ENCODE measurements around the gene CD109. TPM values are rescaled to one million over a fixed set of nuclear protein-coding genes. Genes with fewer than 3 reads are reported as not detected.
"Not testable (repeated sequence)": the region's sequence is repeated elsewhere in the genome, so short reads cannot be mapped to it uniquely, and the experiment has no call there.

CD109 gene
- total RNA-seq, 1 donor from 2014 or later, result 55.0 TPM

DNA sequence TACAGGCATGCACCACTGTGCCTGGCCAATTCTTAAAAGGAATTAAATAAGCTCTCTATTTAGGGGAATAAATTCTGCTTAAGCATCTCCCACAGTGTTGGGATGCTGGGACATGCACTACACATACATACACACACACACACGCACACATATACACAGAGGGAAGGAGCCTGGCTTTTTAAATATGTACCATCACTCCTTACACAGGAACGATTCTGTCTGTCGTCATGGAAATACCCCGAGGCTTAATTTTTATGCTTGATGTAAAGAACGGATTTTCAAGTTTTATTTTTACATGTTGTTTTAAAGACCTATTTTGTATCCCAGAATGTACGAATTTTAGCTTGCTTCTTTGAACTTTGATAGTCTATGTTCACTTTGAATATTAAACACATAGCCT is 95.3 kb downstream of the CD109 start:
- no peak for DNase-seq

DNA sequence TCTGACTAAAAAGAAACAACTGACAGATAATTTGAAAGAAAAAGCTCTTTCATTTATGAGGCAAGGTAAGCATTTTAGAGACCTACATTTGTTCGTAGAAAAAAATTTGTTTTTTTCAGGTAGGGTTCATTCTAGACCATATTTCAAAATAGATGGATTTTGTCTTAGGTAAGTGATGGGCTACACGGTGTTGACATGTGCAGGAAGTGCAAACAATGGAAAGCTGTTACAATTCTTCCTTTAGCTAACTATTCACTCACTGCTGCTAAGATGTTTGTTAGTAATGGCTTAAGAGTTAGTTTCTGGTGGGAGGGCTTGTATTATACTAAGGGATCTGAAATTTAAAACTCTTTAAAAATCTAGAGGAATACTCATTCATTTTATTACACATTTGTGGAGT is 96.7 kb downstream of the CD109 start:
- DNase-seq, result no peak

DNA sequence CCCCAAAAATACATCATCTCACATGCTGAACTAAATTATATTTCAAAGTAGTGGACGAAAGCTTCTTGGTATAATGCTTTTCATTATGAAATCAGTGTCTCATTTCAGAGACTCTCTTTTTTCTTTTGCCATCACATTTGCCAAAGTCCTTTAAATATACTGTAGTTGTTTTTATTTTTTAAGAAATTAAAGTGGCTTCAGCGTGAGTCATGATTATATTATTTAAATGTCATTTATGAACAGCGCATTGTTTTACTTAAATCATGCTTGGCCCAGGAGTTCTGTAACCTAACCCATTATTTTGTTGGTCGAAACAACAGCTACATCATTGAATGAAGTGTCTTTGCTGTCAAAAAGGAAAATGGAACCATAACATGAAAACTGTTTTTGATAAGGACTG is 100.9 kb downstream of the CD109 start:
- DNase-seq, result no peak

DNA sequence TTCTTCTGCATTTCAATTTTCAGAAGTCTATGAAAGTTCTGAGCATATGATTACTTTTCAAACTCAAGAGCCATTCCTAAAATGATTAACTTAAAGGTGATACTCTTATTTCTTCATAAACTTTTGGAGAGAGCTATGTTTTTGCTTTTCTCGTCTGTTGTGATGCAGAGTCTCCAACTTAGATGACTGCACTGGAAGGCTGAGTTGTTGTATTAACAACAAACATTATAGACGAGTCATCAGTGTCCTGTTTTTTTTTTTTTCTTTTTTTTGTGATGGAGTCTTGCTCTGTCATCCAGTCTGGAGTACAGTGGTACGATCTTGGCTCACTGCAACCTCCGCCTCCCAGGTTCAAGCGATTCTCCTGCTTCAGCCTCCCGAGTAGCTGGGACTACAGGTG is 101.9 kb downstream of the CD109 start:
- DNase-seq, result no peak

DNA sequence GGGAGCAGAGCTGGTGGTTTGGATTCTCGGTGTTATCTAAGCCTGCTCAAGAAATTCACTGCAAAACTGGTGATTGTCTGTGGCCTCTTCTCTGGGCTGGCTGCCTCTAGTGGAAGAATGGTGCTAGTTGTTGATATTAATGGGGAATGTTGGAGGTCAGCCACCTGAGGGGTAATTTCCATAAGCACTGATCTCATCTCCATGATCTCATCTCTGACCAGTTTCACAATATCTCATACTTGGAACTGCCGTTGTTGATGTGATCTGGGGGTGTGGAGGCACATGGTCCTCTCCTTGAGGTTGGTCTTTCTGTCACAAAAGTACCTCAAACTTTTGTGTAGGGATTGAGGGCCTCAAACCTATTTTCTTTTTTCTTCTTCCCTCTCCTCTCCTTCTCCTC is 102.6 kb downstream of the CD109 start:
- peak; percentile 73 for DNase-seq

DNA sequence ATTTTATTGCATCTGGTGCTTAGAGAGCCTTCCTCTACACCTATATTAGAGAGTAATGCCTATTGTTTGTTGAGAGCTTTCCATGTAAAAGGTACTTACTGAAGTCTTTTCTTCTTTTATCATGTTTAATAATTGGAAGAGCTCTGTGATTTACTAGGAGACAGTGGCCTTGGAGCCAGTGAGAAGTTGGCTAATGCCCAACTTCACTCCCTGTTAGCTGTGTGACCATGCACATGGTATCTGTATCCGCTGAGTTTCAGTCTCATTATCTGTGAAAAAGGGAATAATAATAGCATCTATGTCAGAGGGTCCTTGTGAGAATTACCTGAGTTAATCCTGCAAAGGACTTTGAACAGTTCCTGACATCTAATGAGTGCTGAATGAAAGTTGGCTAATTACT is 105.0 kb downstream of the CD109 start:
- DNase-seq, result no peak

DNA sequence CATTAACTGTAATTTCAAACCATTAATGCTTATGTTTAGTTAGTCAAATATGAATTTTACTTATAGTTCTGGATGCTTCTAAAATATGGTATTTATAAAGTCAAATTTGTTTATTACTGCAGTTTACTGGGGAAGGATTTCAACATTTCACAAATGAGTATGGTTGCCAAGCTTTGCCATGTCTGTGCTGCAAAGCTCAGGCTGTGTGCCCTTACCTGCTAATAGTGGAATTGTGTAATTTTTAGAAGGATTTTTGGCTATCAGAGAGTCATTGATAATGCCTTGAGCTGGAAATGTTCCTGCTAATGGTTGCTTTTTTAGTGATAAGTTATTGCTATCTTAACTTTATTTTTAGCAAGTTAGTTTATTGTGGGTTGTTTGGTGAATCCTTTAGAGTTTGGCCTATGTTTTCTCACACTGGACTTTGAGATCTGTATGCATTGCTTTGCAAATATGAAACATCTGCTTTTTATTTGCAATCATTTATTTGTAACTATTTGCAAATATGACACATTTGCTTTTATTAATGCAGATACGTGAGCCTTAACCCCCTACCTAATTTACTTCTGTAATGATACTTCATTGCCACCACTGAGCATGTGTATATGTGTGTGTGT is 105.8 kb downstream of the CD109 start:
- DNase-seq, result peak; percentile 14

DNA sequence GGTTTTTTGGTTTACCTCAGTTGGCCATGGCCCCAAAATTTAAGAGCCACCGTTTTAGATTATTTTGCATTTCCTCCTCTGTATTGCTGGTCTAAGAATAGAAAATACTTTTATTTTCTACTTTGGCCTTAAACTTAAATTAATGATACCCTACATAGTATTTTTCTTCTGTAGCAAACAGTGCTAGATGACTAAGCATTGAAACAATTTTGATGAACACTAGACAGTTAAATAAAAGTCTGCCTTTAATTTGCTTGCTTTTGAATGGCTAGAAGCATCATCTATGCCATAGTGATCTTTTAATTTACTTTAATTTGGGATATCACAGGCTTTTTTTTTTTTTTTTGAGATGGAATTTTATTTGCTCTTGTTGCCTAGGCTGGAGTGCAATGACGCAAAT is 106.4 kb downstream of the CD109 start:
- no peak for DNase-seq

DNA sequence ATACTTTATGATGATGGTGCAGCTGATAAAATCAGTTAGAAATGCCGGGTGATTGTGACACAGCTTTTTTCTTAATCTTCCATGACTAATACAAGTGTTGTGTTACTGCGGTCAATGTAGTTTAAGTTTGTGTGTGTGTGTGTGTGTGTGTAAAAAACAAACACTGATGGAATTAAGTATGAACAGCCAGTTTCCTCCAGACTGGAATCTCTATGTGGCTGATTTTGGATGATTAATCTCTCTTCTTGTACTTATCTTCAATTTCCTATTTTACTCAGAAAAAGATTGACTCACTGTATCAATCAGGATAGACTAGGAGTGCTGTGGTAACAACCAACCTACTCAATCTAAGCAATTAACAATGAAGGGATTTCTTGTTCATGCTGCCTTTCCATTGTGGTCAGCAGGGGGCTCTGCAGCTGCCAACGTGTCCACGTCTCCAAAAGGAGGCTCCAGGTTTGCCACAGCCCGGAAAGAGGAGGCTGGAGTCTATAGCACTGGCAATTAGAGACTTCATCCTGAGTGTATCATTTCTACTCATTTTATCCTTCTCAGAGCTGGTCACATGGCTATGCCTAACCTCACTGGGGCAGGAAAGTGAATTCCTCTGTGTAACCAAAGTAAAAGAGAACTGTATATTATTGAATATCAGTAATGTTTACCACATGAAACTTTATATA is 107.7 kb downstream of the CD109 start:
- DNase-seq, result peak; percentile 47

DNA sequence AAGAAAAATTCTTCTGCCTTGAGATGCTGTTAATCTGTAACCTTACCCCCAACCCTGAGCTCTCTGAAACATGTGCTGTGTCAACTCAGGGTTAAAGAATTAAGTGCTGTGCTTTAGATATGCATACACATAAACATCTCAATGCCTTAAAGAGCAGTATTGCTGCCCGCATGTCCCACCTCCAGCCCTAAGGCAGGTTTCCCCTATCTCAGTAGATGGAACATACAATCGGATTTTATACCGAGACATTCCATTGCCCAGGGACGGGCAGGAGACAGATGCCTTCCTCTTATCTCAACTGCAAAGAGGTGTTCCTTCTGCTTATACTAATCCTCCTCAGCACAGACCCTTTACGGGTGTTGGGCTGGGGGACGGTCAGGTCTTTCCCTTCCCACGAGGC is 109.2 kb downstream of the CD109 start:
- not testable (repeated sequence) for DNase-seq

DNA sequence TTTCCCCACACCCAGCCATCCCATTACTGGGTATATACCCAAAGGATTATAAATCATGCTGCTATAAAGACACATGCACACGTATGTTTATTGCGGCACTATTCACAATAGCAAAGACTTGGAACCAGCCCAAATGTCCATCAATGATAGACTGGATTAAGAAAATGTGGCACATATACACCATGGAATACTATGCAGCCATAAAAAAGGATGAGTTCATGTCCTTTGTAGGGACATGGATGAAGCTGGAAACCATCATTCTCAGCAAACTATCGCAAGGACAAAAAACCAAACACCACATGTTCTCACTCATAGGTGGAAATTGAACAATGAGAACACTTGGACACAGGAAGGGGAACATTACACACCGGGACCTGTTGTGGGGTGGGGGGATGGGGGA is 110.0 kb downstream of the CD109 start:
- not testable (repeated sequence) for DNase-seq

DNA sequence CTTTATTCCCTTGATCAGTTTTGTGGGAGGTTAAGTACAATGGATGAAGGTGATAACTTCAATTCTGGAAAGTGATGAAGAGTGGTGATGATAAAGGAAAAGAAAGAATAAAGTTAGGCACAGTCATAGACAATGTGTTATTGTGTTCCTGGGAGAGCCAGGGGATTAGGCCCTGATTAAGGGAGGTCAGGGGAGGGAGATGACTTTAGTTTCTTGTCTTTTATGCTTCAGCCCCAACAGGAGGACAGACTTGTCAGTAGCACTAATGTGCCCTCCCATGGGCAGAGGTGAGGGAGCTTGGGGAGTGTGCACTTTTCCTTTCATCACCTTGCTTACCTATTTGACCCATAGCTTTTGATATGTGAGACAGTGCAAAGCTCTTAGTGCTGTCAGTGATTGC is 115.7 kb downstream of the CD109 start:
- no peak for DNase-seq

DNA sequence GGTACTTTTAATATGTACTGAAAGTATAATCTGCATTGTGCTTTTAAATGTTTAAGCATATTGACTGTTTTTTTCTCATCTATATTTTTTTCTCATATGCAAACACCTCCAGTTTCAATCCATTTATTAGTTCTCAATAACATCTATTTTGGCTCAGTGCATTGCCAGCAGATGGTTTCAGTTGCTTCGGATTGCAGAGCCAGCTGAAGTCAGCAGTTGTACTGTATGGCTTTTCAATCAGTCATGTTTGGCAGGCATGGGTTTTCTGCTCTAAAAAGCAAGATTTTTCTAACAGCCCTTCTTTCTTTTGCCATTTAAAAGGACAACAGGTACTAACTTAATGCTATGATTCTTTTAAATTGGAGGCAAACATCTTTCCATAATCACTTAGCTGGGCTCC is 121.2 kb downstream of the CD109 start:
- DNase-seq, result peak; percentile 50

DNA sequence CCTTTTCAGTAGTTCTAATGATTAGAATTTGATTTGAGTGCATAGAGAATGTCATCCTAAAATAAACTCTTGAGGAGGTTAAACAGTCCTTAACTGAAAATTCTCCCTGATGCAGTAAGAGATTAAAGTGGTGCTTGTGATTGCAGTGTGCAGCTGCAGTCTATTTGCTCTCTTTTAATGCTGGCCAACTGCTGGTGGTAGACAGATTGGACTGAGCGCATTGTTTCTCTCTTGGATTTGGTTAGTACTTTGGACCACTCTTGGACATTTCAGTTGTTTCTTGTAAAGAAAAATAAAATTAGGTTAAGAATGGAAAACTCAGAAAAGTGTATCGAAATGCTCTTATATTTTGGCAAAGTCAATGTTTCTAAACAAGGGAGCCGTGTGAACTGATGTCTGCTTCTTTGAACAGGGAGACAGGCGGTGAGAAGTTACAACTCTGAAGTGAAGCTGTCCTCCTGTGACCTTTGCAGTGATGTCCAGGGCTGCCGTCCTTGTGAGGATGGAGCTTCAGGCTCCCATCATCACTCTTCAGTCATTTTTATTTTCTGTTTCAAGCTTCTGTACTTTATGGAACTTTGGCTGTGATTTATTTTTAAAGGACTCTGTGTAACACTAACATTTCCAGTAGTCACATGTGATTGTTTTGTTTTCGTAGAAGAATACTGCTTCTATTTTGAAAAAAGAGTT is 127.2 kb downstream of the CD109 start:
- DNase-seq, result peak; percentile 8

DNA sequence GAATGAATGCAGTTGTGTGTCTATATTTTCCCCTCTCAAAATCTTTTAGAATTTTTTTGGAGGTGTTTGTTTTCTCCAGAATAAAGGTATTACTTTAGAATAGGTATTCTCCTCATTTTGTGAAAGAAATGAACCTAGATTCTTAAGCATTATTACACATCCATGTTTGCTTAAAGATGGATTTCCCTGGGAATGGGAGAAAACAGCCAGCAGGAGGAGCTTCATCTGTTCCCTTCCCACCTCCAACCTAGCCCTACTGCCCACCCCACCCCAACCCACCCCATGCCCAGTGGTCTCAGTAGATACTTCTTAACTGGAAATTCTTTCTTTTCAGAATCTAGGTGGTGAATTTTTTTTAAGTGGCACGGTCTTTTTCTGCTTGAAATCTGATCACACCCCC is 127.8 kb downstream of the CD109 start:
- DNase-seq, result no peak

DNA sequence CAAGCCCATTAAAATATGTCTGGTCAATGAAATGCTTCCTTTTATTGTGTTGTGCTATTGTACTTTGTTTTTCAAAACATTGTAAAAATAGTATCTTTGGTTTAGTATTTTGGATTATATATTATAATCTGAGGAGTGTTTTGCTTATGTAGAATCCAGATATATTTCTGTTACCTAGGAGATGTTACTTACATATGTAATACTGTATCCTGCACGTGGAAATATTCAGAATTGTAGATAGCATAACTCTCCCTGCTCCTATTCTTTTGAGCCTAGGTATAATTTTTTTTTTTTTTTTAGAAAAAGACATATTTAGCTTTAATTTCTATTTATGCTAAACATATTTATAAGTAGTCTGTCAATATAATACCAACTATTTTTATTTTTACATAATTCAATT is 130.6 kb downstream of the CD109 start:
- DNase-seq, result no peak

DNA sequence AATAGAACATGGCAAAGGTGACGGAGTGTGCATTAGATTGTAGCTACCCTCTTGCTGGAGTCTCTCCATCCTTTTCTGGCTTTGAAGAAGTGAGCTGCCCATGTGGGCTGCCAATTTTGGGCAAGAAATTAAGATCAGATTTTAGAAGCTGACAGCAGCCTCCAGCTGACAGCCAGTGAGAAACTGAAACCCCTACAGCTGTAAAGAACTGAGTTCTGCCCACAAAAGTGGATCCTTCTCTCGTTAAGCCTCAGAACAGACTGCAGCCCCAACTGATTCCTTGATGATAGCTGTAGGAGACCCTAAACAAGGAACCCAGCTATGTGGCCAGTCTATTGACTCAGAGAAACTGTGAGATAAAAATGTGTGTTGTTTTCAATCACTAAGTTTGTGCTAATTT is 134.1 kb downstream of the CD109 start:
- DNase-seq, result no peak

DNA sequence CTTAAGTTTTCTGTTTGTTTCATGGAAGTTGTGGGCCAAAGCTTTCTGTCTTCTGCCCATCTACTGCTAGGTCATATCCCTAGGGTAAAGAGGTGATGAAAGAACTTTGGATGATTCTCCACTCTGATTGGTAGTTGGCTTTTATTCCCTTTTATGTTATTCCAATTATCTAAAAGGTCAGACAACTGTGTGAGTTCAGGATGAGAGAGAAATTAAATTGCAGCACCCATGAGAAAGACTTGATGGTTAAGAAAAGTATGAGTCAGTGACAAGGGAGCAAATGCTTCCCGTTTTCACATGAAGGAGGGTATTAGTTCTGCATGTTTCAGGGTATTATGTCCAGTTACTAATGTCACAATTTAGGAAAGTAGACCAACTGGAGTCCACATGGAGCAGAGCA is 136.3 kb downstream of the CD109 start:
- DNase-seq, result peak; percentile 35

DNA sequence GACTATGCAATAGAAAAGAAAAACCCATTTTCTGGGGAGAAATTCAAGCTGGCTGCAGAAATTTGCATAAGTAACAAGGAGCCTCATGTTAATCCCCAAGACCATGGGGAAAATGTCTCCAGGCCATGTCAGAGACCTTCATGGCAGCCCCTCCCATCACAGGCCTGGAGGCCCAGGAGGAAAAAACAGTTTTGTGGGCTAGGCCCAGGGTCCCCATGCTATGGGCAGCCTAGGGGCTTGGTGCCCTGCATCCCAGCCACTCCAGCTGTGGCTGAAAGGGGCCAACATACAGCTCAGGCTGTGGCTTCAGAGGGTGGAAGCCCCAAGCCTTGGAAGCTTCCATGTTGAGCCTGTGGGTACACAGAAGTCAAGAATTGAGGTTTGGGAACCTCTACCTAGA is 148.7 kb downstream of the CD109 start:
- not testable (repeated sequence) for DNase-seq

DNA sequence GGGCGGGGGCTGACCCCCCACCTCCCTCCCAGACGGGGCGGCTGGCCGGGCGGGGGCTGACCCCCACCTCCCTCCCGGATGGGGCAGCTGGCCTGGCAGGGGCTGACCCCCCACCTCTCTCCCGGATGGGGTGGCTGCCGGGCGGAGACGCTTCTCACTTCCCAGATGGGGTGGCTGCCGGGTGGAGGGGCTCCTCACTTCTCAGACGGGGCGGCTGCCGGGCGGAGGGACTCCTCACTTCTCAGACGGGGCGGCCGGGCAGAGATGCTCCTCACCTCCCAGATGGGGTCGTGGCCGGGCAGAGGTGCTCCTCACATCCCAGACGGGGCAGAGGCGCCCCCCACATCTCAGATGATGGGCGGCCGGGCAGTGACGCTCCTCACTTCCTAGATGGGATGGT is 155.0 kb downstream of the CD109 start:
- DNase-seq, result not testable (repeated sequence)

DNA sequence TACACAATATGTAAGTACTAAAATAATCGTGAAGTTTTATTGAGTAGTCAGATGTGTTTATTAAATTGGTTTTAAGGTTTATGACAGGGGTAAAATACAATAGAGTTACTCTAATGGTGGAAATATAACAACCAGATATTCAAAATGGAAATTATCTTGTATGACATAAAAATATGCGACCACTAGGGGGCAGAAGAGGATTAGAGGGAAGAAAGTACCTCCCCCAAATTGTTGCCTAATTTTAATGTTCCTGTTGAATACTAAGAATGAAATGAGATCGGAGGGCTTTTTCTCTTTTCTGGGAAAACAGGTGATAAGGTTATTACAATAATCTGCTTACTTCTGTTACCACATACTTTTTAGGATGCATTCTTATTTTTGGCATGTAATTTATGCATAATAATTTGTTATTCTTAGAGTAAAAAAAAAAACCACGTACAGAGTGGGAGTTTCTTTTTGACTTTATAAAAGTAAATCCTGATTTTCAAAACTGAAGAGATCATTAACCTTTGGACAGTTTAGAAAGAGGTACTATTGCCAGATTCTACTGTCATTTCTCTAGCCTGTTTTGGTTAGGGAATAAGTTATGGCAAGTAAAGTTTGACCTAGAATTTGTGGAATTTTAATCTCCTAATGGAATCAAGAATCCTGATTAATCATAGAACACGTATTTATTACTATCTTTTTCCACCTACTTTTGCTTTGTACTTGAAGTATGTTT is 159.2 kb downstream of the CD109 start:
- peak; percentile 64 for DNase-seq

DNA sequence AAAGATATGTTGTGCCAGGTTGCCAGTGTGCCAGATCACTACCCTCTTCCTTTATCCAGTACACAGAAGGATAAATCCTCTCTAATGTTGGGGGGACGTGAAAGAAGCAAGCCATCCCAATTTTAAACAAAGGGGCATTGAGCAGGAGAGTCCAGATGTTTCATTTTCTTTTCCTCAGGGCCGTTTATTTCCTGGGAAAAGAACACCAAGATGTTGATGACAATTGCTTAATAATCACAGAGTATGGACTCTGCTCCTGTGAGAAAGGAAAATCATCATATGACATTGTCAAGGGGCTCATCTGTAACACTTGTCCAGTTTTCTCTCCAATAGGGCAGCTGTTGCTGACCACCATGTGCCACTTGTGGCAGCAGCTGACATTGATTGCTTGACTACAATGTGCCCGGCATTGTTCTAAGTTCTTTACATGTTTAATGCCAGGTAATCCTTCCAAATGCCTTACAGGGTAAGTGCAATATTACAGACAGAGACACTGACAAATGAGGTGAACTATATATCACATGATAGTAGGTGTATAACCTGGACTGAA is 161.4 kb downstream of the CD109 start:
- no peak for DNase-seq

DNA sequence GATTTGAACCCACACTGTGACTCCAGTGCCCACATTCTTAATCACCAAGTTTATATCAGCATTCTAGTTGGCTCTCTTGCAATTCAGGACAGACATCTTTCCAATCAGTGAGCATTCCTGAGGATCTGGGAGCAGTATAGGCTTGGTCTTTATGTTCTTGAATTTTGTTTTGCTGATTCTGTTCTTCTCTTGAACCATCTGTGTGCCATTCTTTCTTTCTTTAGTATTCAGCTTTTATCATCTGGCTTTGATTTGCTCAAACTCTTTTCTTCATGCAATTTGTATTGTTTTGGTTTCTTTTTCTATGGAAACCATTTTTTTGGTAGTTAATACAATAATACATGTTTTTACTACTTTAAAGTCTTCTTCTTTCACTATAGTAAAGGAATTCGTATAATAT is 162.4 kb downstream of the CD109 start:
- DNase-seq, result peak; percentile 69
